ENCODE measurements around the gene ATXN1.

Gene ATXN1

GRCh38 chr6:16425881-16426615 is 335.2 kb downstream of the ATXN1 start:
- no peak overlapping the region for H3K4me3 ChIP-seq (ENCODE audit: low read depth in 1 of 2, low read length in 2 of 2)
- no peaks in the 10 kb centered on the region for H3K27me3 ChIP-seq (ENCODE audit: control insufficient read depth in 1 of 2, insufficient read depth in 2 of 2, low read length in 2 of 2)
- H3K4me1 ChIP-seq (ENCODE audit: control insufficient read depth in 1 of 2, insufficient read depth in 2 of 2, low read length in 2 of 2) = peaks cover 9 to 17% of the 10 kb centered on the region in 2 donors
- H3K36me3 ChIP-seq (ENCODE audit: control insufficient read depth in 1 of 2, insufficient read depth in 2 of 2, low read length in 2 of 2) = no peaks in the 10 kb centered on the region
- no peaks in the 10 kb centered on the region for H3K9me3 ChIP-seq (ENCODE audit: control insufficient read depth in 1 of 2, low read length in 2 of 2)
- H3K27ac ChIP-seq (ENCODE audit: low read depth, low read length) = no peak overlapping the region
- H3K9ac ChIP-seq (ENCODE audit: low read depth in 1 of 2, low read length in 2 of 2) = no peak overlapping the region

GRCh38 chr6:16421462-16421960 is 339.7 kb downstream of the ATXN1 start:
- Histone ChIP-seq H3K27ac (ENCODE audit: low read depth, low read length) (no peak overlapping the region), H3K4me3 (ENCODE audit: low read depth in 1 of 2, low read length in 2 of 2) (peak overlapping the region in 1 of 2 donors; percentile 6), H3K9ac (ENCODE audit: low read depth in 1 of 2, low read length in 2 of 2) (no peak overlapping the region), H3K27me3 (ENCODE audit: control insufficient read depth in 1 of 2, insufficient read depth in 2 of 2, low read length in 2 of 2) (no peaks in the 10 kb centered on the region), H3K36me3 (ENCODE audit: control insufficient read depth in 1 of 2, insufficient read depth in 2 of 2, low read length in 2 of 2) (no peaks in the 10 kb centered on the region), H3K4me1 (ENCODE audit: control insufficient read depth in 1 of 2, insufficient read depth in 2 of 2, low read length in 2 of 2) (peaks cover 9 to 27% of the 10 kb centered on the region in 2 donors), H3K9me3 (ENCODE audit: control insufficient read depth in 1 of 2, low read length in 2 of 2) (no peaks in the 10 kb centered on the region)

GRCh38 chr6:16420715-16421461 is 340.4 kb downstream of the ATXN1 start:
- peak overlapping the region in 1 of 2 donors; percentile 6 for H3K4me3 ChIP-seq (ENCODE audit: low read depth in 1 of 2, low read length in 2 of 2)
- H3K27me3 ChIP-seq (ENCODE audit: control insufficient read depth in 1 of 2, insufficient read depth in 2 of 2, low read length in 2 of 2) = no peaks in the 10 kb centered on the region
- H3K27ac ChIP-seq (ENCODE audit: low read depth, low read length) = peak overlapping the region; percentile 17
- no peaks in the 10 kb centered on the region for H3K36me3 ChIP-seq (ENCODE audit: control insufficient read depth in 1 of 2, insufficient read depth in 2 of 2, low read length in 2 of 2)
- H3K9ac ChIP-seq (ENCODE audit: low read depth in 1 of 2, low read length in 2 of 2) = peak overlapping the region in 1 of 2 donors; percentile 29
- no peaks in the 10 kb centered on the region for H3K9me3 ChIP-seq (ENCODE audit: control insufficient read depth in 1 of 2, low read length in 2 of 2)
- H3K4me1 ChIP-seq (ENCODE audit: control insufficient read depth in 1 of 2, insufficient read depth in 2 of 2, low read length in 2 of 2) = peaks cover 9 to 27% of the 10 kb centered on the region in 2 donors

- no peaks in the 10 kb centered on the region for H3K27me3 ChIP-seq (ENCODE audit: control insufficient read depth in 1 of 2, insufficient read depth in 2 of 2, low read length in 2 of 2)
- H3K9ac ChIP-seq (ENCODE audit: low read depth in 1 of 2, low read length in 2 of 2) = peak overlapping the region in 1 of 2 donors; percentile 29
- H3K36me3 ChIP-seq (ENCODE audit: control insufficient read depth in 1 of 2, insufficient read depth in 2 of 2, low read length in 2 of 2) = no peaks in the 10 kb centered on the region
- peaks cover 9 to 27% of the 10 kb centered on the region in 2 donors for H3K4me1 ChIP-seq (ENCODE audit: control insufficient read depth in 1 of 2, insufficient read depth in 2 of 2, low read length in 2 of 2)
- H3K4me3 ChIP-seq (ENCODE audit: low read depth in 1 of 2, low read length in 2 of 2) = no peak overlapping the region
- H3K9me3 ChIP-seq (ENCODE audit: control insufficient read depth in 1 of 2, low read length in 2 of 2) = no peaks in the 10 kb centered on the region
- H3K27ac ChIP-seq (ENCODE audit: low read depth, low read length) = peak overlapping the region; percentile 30
Measured at GRCh38 chr6:16420337-16420714, 340.9 kb downstream of the ATXN1 start.

GRCh38 chr6:16419636-16420336 is 341.5 kb downstream of the ATXN1 start:
- no peaks in the 10 kb centered on the region for H3K27me3 ChIP-seq (ENCODE audit: control insufficient read depth in 1 of 2, insufficient read depth in 2 of 2, low read length in 2 of 2)
- H3K9me3 ChIP-seq (ENCODE audit: control insufficient read depth in 1 of 2, low read length in 2 of 2) = no peaks in the 10 kb centered on the region
- H3K4me1 ChIP-seq (ENCODE audit: control insufficient read depth in 1 of 2, insufficient read depth in 2 of 2, low read length in 2 of 2) = peaks cover 9 to 27% of the 10 kb centered on the region in 2 donors
- no peak overlapping the region for H3K4me3 ChIP-seq (ENCODE audit: low read depth in 1 of 2, low read length in 2 of 2)
- no peaks in the 10 kb centered on the region for H3K36me3 ChIP-seq (ENCODE audit: control insufficient read depth in 1 of 2, insufficient read depth in 2 of 2, low read length in 2 of 2)
- peak overlapping the region; percentile 7 to 29 for H3K9ac ChIP-seq (ENCODE audit: low read depth in 1 of 2, low read length in 2 of 2)
- no peak overlapping the region for H3K27ac ChIP-seq (ENCODE audit: low read depth, low read length)

GRCh38 chr6:16418151-16418550 is 343.1 kb downstream of the ATXN1 start:
- Histone ChIP-seq H3K27ac (ENCODE audit: low read depth, low read length) (no peak overlapping the region), H3K9ac (ENCODE audit: low read depth in 1 of 2, low read length in 2 of 2) (no peak overlapping the region), H3K9me3 (ENCODE audit: control insufficient read depth in 1 of 2, low read length in 2 of 2) (no peaks in the 10 kb centered on the region), H3K36me3 (ENCODE audit: control insufficient read depth in 1 of 2, insufficient read depth in 2 of 2, low read length in 2 of 2) (no peaks in the 10 kb centered on the region), H3K27me3 (ENCODE audit: control insufficient read depth in 1 of 2, insufficient read depth in 2 of 2, low read length in 2 of 2) (no peaks in the 10 kb centered on the region), H3K4me1 (ENCODE audit: control insufficient read depth in 1 of 2, insufficient read depth in 2 of 2, low read length in 2 of 2) (peaks cover 9 to 40% of the 10 kb centered on the region in 2 donors), H3K4me3 (ENCODE audit: low read depth in 1 of 2, low read length in 2 of 2) (no peak overlapping the region)

GRCh38 chr6:16415677-16416076 is 345.6 kb downstream of the ATXN1 start:
- H3K27ac ChIP-seq (ENCODE audit: low read depth, low read length) = no peak overlapping the region
- no peak overlapping the region for H3K4me3 ChIP-seq (ENCODE audit: low read depth in 1 of 2, low read length in 2 of 2)
- no peak overlapping the region for H3K9ac ChIP-seq (ENCODE audit: low read depth in 1 of 2, low read length in 2 of 2)
- H3K9me3 ChIP-seq (ENCODE audit: control insufficient read depth in 1 of 2, low read length in 2 of 2) = no peaks in the 10 kb centered on the region
- no peaks in the 10 kb centered on the region for H3K27me3 ChIP-seq (ENCODE audit: control insufficient read depth in 1 of 2, insufficient read depth in 2 of 2, low read length in 2 of 2)
- H3K36me3 ChIP-seq (ENCODE audit: control insufficient read depth in 1 of 2, insufficient read depth in 2 of 2, low read length in 2 of 2) = no peaks in the 10 kb centered on the region
- peaks cover 0 to 28% of the 10 kb centered on the region in 2 donors for H3K4me1 ChIP-seq (ENCODE audit: control insufficient read depth in 1 of 2, insufficient read depth in 2 of 2, low read length in 2 of 2)

GRCh38 chr6:16414205-16414604 is 347.1 kb downstream of the ATXN1 start:
- H3K4me1 ChIP-seq (ENCODE audit: control insufficient read depth in 1 of 2, insufficient read depth in 2 of 2, low read length in 2 of 2) = peaks cover 0 to 17% of the 10 kb centered on the region in 2 donors
- no peaks in the 10 kb centered on the region for H3K27me3 ChIP-seq (ENCODE audit: control insufficient read depth in 1 of 2, insufficient read depth in 2 of 2, low read length in 2 of 2)
- no peaks in the 10 kb centered on the region for H3K36me3 ChIP-seq (ENCODE audit: control insufficient read depth in 1 of 2, insufficient read depth in 2 of 2, low read length in 2 of 2)
- no peak overlapping the region for H3K4me3 ChIP-seq (ENCODE audit: low read depth in 1 of 2, low read length in 2 of 2)
- H3K9ac ChIP-seq (ENCODE audit: low read depth in 1 of 2, low read length in 2 of 2) = no peak overlapping the region
- no peaks in the 10 kb centered on the region for H3K9me3 ChIP-seq (ENCODE audit: control insufficient read depth in 1 of 2, low read length in 2 of 2)
- H3K27ac ChIP-seq (ENCODE audit: low read depth, low read length) = no peak overlapping the region

GRCh38 chr6:16413399-16413798 is 347.9 kb downstream of the ATXN1 start:
- no peak overlapping the region for H3K9ac ChIP-seq (ENCODE audit: low read depth in 1 of 2, low read length in 2 of 2)

GRCh38 chr6:16412982-16413381 is 348.3 kb downstream of the ATXN1 start:
- Histone ChIP-seq H3K36me3 (ENCODE audit: control insufficient read depth in 1 of 2, insufficient read depth in 2 of 2, low read length in 2 of 2) (no peaks in the 10 kb centered on the region), H3K9ac (ENCODE audit: low read depth in 1 of 2, low read length in 2 of 2) (no peak overlapping the region), H3K27ac (ENCODE audit: low read depth, low read length) (no peak overlapping the region), H3K4me1 (ENCODE audit: control insufficient read depth in 1 of 2, insufficient read depth in 2 of 2, low read length in 2 of 2) (peaks cover 0 to 17% of the 10 kb centered on the region in 2 donors), H3K27me3 (ENCODE audit: control insufficient read depth in 1 of 2, insufficient read depth in 2 of 2, low read length in 2 of 2) (no peaks in the 10 kb centered on the region), H3K9me3 (ENCODE audit: control insufficient read depth in 1 of 2, low read length in 2 of 2) (no peaks in the 10 kb centered on the region), H3K4me3 (ENCODE audit: low read depth in 1 of 2, low read length in 2 of 2) (no peak overlapping the region)

More at GRCh38 chr6:16413399-16413798, 347.9 kb downstream of the ATXN1 start:
- Histone ChIP-seq H3K4me3 (ENCODE audit: low read depth in 1 of 2, low read length in 2 of 2) (no peak overlapping the region), H3K36me3 (ENCODE audit: control insufficient read depth in 1 of 2, insufficient read depth in 2 of 2, low read length in 2 of 2) (no peaks in the 10 kb centered on the region), H3K9me3 (ENCODE audit: control insufficient read depth in 1 of 2, low read length in 2 of 2) (no peaks in the 10 kb centered on the region), H3K27ac (ENCODE audit: low read depth, low read length) (no peak overlapping the region), H3K4me1 (ENCODE audit: control insufficient read depth in 1 of 2, insufficient read depth in 2 of 2, low read length in 2 of 2) (peaks cover 0 to 17% of the 10 kb centered on the region in 2 donors), H3K27me3 (ENCODE audit: control insufficient read depth in 1 of 2, insufficient read depth in 2 of 2, low read length in 2 of 2) (no peaks in the 10 kb centered on the region)

All from duodenal mucosa (tissue), 2 donors.